Stimulated activated CD8-positive, alpha-beta memory T cell treated with anti-CD3 and anti-CD28 coated beads, Interleukin-15, amount 100 ng/mL, for 48 hours (primary cell): ENCODE measurements around the gene GPLD1.
"Not testable (repeated sequence)": the region's sequence is repeated elsewhere in the genome, so short reads cannot be mapped to it uniquely, and the experiment has no call there.

Source experiments
- DNase-seq, 2 donors: peaks; one replicate each; pipeline ENCODE4 v3.0.0-alpha.2; 2020; ENCODE audit warnings: low read depth in 2 of 2

Gene GPLD1, protein sequence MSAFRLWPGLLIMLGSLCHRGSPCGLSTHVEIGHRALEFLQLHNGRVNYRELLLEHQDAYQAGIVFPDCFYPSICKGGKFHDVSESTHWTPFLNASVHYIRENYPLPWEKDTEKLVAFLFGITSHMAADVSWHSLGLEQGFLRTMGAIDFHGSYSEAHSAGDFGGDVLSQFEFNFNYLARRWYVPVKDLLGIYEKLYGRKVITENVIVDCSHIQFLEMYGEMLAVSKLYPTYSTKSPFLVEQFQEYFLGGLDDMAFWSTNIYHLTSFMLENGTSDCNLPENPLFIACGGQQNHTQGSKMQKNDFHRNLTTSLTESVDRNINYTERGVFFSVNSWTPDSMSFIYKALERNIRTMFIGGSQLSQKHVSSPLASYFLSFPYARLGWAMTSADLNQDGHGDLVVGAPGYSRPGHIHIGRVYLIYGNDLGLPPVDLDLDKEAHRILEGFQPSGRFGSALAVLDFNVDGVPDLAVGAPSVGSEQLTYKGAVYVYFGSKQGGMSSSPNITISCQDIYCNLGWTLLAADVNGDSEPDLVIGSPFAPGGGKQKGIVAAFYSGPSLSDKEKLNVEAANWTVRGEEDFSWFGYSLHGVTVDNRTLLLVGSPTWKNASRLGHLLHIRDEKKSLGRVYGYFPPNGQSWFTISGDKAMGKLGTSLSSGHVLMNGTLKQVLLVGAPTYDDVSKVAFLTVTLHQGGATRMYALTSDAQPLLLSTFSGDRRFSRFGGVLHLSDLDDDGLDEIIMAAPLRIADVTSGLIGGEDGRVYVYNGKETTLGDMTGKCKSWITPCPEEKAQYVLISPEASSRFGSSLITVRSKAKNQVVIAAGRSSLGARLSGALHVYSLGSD

DNA sequence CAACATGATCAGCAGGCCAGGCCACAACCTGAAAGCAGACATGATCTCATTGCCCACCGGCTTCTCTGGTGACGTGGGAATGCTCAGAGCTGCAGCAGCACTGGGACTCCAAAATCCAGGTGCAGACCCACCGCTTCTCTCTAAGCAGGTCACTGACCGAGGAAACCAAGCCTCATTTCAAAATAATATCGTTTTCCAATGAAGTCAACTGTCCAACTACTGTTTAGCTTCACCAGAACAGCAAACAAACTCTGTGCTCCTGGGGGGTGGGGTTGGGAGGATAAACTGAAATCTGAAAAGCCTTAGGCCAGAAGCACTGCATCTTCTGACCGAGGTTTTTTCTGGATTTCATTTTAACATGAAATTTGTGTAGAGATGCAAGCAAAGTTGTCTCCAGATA is at the start of gene GPLD1:
Gene GPLD1 (minus strand): TSS at position 109 of the 400 bp plus-strand sequence. CDS start 67 bp downstream, at position 42.
- no peak for DNase-seq

DNA sequence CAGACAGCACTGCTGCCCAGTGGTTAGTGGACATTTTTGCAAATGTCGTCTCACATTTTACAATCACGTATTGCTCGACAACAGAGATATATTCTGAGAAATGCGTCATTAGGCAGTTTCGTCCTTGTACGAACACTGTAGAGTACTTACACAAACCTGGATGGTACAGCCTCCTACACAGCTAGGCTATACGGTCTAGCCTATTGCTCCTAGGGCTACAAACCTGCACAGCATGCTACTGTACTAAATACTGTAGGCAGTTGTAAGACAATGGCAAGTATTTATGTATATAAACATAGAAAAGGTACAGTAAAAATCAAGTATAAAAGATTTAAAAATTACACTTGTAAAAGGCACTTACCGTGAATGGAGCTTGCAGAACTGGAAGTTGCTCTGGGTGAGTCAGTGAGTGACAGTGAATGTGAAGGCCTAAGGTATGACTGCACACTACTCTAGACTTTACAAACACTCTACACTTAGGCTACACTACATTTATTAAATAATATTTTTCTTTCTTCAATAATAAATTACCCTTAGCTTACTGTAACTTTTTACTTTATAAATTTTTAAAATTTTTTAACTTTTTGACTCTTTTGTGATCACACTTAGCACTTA is 48.5 kb upstream of the GPLD1 start:
- DNase-seq, result no peak

DNA sequence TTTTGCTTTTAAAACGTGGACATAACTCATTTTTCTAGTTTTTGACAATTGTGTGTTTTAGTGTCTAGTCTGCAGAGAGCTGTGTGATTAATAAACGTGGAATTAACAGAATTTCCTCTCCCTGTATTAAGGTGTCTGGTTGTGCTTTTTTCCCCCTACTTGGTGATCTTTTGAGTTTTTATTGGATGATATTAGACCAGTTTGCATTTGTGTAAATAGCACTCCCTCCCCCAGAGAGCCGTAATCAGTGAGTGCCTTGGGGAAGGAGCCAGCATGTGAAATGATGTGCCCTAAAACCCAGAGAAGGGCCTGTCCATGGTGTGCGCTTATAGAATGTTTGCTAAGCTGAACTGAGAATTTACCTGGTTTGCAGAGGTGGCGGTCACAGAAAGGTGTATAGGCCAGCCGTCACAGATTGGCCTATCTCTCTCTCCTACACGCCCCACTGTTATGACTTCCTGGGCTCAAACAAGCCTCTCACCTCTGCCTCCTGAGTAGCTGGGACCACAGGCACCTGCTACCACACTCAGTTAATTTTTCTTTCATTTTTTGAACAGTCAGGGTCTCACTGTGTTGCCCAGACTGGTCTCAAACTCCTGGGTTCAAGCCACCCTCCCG is 47.8 kb upstream of the GPLD1 start:
- no peak for DNase-seq

DNA sequence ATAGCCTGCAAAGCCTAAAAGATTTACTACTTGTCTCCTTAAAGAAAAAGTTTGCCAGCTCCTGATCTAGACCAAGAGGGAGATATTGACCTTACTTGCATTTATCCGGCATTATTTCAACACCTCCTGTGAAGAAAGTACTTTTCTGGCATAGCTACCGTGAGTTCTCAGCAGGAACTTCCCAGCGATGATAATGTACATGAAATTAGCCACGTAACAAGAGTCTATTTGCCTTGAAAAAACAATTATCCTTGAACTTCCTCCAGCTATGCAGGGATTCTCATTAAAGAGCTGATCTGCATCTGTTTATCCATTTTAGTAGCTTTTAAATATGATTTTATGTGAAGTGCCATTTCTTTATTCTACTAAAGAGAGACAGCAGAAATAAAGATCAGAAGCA is 47.1 kb upstream of the GPLD1 start:
- DNase-seq, result no peak

DNA sequence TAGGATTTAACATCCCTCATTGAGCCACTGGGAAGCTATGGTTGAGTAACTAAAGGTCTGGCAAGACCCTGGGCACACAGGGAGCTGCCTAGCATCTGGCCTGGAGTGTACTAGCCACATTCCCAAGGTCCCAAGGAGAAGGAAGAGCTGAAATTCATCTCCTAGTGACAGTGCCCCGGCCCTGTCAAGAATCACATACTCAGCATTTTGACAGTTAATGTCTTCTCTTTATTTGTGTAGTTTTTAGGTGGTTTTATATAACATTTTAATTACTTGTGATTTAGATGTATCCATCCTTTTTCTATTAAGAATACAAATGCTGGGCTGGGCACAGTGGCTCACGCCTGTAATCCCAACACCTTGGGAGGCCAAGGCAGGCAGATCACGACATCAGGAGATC is 45.8 kb upstream of the GPLD1 start:
- DNase-seq, result no peak

DNA sequence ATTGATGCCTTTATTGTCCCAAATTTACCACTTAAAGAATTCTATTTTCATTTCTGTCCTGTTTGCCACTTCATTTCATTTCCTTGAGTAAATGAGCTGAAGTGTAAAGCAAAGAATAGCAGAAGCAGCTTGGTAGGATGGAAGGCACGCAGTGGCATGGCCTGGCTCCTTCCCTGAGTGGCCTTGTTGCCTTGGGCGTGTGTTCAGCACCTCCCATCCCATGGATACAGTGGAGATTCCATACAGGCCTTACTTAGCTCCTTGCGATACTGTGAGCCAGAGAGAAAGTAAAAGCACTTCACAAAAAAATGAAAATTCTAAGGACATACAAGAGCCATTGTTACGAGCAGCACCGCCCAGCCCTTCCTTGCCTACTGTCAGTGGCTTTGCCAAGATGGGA is 45.0 kb upstream of the GPLD1 start:
- no peak for DNase-seq

DNA sequence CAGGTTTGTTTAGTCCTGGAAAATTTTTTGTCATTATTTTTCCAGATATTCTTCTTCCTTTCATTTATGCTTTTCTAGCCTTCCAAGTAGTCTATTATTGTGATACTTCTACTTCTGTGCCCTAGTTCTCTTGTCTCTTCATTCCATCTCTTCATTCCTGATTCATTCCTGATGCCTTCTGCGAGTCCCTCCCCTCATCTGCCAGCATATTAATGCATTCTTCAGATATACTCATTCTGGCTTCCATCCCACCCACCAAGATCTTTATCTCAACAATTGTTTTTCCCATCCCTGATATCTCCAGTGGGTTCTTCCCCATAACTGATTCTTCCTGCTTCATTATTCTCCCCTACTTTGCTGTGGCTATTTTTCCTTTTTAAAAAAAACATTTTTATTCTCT is 40.6 kb upstream of the GPLD1 start:
- no peak for DNase-seq

DNA sequence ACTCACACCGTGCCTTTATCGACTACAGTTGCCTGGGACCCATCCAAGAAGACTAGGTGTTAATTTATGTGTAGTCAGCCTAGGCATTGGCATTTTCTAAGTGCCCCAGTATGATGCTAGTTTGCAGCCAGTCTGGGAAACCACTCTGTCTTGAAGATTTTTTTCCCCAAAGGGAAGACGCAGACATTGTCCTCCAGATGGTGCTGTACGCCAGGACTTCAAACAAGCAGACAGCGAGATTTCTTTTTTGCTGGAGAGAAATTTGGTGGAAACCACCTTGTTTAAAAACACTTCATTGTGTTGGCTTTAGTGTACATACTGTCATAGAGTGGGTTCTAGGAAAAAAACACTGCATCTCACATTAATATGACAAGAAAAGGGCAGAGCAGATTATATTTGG is 35.4 kb upstream of the GPLD1 start:
- no peak for DNase-seq

DNA sequence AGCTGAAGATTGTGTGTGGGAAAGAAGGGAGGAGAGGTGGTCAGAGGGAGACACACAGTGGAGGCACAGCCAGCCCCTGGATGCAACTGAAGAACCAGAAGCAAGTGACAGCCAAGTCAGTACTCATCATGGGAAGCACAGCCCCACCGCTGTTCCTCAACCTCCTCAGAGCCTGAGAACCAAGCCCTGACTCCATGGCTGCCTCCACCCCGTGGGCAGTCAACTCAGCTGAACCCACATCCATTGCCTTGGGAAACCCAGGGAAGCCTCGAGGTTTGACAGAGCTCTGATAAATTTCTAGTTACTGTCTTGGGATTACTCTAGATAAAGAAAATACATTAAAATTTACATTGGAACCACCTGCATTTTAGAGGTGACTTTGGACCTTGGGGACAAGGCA is 35.0 kb upstream of the GPLD1 start:
- no peak for DNase-seq

DNA sequence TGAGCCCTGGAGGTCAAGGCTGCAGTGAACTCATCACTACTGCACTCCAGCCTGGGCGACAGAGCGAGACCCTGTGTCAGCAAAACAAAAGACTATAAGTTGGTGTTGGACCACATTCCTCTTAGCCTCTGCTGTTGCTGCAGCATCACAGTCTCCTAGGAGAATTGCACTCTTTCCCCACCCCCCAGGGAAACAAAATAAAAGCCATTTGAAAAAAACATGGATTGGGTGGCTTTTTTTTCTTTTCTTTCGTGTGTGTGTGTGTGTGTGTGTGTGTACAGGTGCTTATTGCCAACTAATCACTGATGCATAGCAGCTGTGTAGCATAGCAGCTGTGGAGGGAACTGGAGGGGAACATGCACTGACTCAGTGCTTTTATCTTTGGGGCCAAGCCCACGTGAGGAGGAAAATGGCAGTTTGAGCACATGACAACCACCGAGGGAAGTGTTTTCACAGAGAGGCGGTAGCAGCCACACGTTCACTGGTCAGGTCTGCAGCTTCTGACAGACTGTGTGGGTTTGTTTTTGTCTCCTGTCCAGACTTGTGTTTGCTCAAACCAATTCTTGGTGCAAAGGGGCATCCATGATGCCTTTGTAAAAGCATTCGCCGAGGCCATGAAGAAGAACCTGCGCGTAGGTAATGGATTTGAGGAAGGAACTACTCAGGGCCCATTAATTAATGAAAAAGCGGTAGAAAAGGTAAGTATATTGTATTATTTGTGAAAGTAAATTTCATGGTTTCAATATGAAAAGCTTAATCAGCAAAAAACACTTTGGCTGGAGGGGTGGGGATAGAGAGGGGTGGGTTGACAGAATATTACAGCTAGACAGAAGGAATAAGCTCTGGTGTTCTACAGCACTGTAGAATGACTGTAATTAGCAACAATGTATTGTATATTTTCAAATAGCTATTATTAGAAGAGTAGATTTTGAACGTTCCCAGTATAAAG is 33.1 kb upstream of the GPLD1 start:
- DNase-seq, result no peak

DNA sequence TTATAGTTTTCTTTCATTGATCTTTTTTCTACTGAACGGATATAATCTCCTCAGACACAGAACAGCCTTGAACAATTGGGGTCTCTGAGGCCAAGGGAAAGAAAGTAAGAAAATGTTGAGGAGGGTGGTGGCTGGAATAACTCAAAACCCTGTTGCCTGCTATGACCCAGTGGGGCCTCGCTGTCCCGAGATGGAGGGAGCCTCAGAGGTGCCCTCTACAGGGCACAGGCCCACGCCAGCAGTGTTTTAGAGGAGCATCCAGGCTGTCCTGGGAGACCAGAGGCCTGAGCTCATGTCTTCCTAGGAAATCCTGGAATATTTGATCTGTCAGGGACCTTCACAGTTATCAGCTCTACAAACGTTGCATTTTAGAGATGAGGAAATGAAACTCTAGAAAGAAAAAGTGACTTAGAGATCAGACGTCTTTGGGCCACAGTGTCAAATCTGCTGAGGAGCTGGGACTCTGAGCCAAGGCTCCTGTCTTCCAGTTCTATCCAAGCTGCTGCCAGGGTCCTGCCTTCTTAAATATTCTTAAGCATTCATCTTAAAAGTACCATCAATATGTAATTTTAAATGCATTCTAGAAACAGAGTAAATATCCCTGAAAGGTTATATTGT is 31.7 kb upstream of the GPLD1 start:
- DNase-seq, result peak in 1 of 2 donors; percentile 10

DNA sequence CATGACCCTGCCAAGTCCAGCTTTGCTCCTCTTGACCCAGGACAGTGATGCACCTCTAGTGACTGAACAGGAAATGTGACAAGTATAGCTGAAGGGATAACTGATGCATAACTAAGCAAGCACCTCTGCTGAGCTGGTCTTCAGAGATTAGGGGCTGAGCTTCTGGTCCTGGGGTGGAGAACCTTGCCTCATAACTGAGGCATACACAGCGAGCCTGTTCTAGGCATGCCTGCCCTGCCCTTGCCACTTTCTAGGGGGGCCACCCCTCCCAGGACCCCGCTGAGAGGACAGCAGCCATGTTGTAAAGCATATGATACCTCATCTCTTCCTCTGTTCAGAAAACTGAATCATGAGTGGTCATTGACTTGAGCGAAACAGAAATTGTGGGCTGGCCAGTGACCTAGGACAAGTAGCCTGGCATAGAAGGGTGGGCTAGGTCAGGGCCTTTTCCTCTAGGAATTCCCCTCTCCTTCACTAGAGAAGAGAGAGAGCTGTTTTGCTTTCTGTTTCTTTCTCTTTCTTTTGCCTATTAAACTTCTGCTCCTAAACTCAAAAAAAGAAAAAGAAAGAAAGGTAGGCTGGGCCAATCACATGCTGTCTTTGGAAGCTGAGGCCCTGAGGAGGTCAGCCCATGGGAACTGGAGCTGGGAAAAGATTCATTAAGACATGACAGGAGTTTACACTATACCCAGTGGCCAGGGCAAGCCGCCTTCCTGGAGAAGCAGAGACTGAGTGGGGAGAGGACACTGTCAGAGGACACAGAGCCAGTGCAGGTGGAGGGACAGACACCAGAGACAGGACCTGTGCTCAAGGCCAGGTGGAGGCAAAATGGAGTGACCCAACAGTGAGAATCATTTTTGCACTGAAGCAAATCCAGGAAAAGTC is 28.5 kb upstream of the GPLD1 start:
- DNase-seq, result no peak

DNA sequence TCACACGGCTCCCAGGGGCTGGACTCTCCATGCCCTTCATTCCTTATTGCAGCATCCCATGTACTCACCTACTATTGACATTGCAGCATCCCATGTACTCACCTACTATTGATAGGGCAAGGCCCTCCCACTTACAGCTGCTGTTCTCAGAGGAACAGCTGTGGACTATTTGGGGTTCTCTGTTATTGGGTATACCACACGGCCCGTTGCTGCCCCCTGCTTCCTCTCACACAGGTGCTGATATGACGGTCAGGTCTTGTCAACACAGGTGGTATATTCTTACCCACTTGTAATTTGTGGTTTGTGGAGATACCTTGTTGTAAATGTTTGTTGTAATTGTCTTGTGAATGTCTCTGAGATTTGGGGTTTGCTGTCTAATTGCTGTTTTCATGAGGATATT is 24.2 kb upstream of the GPLD1 start:
- no peak for DNase-seq

DNA sequence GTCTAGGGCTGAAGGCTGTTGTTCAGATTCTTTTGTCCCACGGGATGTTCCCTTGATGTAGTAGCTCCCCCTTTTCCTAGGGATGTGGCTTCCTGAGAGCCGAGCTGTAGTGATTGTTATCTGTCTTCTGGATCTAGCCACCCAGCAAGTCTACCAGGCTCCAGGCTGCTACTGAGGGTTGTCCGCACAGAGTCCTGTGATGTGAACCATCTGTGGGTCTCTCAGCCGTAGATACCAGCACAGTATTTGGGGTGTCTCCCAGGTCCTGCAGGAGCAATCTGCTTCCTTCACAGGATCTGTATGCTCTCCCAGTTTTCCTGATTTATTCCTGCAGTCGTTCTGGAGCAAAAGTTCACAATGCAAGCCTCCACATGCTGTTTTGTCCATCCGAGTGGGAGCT is 22.6 kb upstream of the GPLD1 start:
- DNase-seq, result not testable (repeated sequence)

DNA sequence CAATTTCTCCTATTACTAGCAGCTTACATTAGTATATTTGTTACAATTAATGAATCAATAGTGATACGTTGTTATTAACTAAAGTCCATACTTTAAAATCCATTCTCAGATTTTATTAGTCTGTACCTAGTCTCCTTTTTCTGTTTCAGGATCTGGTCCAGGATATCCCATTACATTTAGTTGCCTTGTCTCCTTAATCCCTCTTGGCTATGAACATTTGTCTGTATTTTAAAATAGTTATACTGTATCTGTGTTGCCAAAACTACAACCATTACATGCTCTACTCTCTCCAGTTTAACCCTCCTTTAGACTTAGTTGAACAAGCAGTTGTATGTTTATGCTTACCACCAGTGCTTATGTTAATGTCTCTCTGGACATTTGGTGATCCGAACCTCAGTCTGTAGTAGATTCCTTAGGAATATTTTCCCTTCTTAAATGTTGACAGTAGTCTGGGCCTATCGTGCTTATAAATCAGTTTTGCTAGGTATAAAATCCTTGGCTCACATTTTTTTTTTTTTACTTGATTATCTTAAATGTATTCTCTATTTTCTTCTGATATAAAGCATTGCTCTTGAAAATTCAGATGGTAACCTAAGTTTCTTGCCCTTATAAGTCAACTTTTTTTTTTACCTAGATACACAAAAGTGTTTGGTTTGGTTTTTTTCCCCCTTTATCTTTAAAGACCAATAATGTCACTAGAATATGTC is 17.6 kb upstream of the GPLD1 start:
- DNase-seq, result no peak

DNA sequence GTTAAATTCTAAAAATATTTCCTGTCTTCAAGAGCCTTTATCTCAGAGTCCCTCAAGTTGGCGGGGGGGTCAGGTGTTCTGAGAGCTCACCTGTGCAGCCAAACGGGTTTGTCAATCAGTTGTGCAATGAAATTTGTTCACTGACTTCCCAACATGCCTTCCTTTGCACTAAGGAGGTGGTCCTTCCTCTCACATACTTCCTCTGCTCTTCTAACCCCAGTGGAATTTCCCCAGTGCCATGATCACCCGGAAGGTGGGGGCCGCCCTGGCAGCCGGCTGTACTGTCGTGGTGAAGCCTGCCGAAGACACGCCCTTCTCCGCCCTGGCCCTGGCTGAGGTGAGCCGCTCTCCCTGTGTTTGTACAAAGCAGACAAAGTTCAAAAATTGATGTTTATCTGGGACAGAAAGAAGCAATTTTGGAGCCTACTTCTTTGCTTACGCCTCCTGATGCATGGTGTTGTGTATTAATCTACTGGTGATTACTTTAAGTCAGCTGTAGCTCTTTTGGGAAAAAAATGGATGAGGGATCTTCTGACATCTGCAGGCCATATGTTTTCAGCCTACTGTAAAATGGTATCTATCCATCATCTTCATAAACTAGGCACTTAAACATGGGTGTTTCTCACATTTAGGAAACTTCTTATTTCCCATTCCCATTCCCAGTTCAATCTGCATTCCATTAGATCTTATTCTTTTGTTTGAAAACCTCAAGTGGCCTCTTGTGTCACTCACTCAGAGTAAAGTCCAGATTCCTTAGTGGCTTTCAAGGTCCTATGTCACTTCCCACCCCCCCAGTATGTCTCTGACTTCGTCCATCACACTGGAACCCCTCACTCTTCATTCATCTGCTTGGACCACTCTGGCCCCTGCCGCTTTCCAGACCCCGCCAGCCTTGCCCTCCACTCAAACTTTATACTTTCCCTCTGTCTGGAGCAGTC is 15.5 kb upstream of the GPLD1 start:
- no peak for DNase-seq

DNA sequence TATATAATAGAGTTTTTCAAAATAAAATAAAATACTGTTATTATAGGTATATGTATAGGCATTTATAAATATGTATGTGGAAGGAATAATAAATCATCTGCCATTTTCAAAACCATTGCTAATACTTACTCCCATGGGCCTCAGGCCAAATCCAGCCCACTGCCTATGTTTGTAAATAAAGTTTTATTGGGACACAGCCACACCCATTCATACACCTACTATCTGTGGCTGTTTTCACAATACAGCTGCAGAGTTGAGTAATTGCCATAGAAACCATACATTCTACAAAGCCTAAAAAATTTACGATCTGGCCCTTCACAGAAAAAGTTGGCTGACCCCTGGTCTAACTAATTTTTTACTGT is 14.9 kb upstream of the GPLD1 start:
- no peak for DNase-seq

DNA sequence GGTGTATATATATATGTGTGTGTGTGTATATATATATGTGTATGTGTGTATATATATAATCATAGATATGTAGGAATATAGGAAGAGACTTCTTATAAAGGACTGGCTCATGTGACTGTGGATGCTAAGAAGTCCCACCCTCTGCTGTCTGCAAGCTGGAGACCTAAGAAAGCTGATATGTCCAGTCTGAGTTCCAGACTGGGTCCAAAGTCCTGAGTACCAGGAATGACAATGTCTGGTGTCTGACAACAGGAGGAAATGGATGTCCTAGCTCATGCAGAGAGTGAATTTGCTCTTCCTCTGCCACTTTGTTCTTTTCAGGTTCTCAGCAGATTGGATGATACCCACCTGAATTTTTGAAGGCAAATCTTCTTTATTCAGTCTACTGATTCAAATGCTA is 12.5 kb upstream of the GPLD1 start:
- no peak for DNase-seq
